ENCODE data around the gene ADGB. TPM values are rescaled to one million over a fixed set of nuclear protein-coding genes. Genes with fewer than 3 reads are reported as not detected.

The ADGB gene
- total RNA-seq, 1 experiment from 2014 or later = not detected

DNA sequence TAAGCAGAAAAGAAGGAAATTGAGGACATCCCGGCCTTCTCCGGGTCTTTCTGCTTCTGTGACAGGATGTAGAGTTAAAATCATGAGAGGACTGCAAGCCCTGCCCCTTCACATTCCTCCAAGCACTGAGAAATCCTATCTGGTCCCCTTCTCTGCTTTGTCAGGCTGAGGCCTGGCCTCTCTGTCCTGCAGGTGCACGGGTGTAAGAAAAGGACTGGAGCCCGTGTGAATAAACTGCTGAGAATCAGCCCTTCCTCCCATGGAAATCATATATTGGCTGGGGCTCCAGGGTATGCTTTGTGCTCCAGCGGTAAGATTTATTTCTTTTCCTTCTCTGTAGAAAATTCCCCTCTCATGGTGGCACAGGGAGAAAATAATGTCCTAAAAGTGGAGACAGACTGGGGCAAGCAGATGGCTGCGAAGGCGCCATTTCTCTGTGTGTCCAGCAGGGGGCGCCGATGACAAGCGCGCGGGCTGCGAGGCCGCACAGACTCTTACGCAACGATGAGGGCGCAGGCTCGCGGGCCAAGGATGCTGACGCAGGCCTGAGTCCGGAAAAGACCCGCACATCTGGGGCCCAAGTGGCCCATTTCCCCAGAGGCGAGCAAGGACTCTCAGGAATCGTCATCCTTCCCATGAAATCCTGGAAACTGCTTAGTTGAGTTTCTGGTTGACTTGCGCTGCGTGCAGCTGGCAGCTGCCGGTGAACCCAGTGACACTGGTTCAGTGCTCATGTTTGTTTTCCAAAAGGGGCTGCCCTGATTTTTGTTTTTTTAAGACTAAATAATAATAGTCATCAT, 258.6 kb downstream of the ADGB start:
- no TSS peak for BruUV-seq (replicated peaks)
- H3K9me3 ChIP-seq (ENCODE audit: control insufficient read depth in 1 of 2, insufficient read depth in 1 of 2, low read depth in 1 of 2, low read length in 2 of 2) = no peaks in the 10 kb centered on the region
- DNase-seq (ENCODE audit: low read depth, low spot score) (peak; percentile 43), ATAC-seq (peak; percentile 98)
- H3K4me2 ChIP-seq (ENCODE audit: low read length) = peak overlapping the region; percentile 67
- H3K36me3 ChIP-seq (ENCODE audit: control insufficient read depth in 1 of 2, insufficient read depth in 2 of 2, low read length in 2 of 2) = no peaks in the 10 kb centered on the region
- H2AFZ ChIP-seq (ENCODE audit: low read depth, low read length, poor library complexity, severe bottlenecking) = peak overlapping the region; percentile 91
- H3K4me3 ChIP-seq (replicated peaks in 1 of 2; ENCODE audit: low read depth in 1 of 2, low read length in 2 of 2) = peak overlapping the region in 1 of 2 experiments; percentile 27; a peak in 1 of 4 replicates
- H3K9ac ChIP-seq (ENCODE audit: low read length) = no peak overlapping the region
- H3K4me1 ChIP-seq (ENCODE audit: control insufficient read depth in 1 of 2, insufficient read depth in 2 of 2, low read length in 2 of 2) = peaks cover 0 to 5% of the 10 kb centered on the region in 2 experiments; a peak in 2 of 4 replicates
- ChIA-PET CTCF (interaction anchor here (1.7 kb wide), 1 partner anchor 9 kb away, joined by 4 read pairs; no protein-coding TSS in a partner anchor), RAD21 (ENCODE audit: low non-redundant PET in 1 of 2, low total read pairs in 2 of 2, uncharacterized antibody in 2 of 2, unreplicated experiment in 2 of 2) (no interaction called here), POLR2A (no interaction called here)
- no peaks in the 10 kb centered on the region for H4K20me1 ChIP-seq (ENCODE audit: insufficient read depth)
- H3K27ac ChIP-seq (ENCODE audit: low read depth, low read length) = no peak overlapping the region
- H3K27me3 ChIP-seq (ENCODE audit: insufficient read depth, low read length) = no peaks in the 10 kb centered on the region
- no peaks in the 10 kb centered on the region for H3K79me2 ChIP-seq (ENCODE audit: insufficient read depth, low read length)
- intact Hi-C loops (cut with micrococcal nuclease) = loop anchor here (1.0 to 10.0 kb wide), 3 partner anchors 367 to 526 kb away; no protein-coding TSS in a partner anchor
- no peaks in the 10 kb centered on the region for H3K9me2 ChIP-seq (ENCODE audit: insufficient read depth)
- TF ChIP-seq, protein P1, sequence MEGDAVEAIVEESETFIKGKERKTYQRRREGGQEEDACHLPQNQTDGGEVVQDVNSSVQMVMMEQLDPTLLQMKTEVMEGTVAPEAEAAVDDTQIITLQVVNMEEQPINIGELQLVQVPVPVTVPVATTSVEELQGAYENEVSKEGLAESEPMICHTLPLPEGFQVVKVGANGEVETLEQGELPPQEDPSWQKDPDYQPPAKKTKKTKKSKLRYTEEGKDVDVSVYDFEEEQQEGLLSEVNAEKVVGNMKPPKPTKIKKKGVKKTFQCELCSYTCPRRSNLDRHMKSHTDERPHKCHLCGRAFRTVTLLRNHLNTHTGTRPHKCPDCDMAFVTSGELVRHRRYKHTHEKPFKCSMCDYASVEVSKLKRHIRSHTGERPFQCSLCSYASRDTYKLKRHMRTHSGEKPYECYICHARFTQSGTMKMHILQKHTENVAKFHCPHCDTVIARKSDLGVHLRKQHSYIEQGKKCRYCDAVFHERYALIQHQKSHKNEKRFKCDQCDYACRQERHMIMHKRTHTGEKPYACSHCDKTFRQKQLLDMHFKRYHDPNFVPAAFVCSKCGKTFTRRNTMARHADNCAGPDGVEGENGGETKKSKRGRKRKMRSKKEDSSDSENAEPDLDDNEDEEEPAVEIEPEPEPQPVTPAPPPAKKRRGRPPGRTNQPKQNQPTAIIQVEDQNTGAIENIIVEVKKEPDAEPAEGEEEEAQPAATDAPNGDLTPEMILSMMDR (IDR thresholded peaks at IDR 0.05 in 2 of 3, conservative IDR thresholded peaks at IDR 0.05 in 1 of 3; ENCODE audit: borderline replicate concordance in 1 of 3, insufficient read depth in 1 of 3, low read depth in 2 of 3, low read length in 2 of 3) = peak; percentile 64 to 96 (median 91)
- TF ChIP-seq TCF7L2 (IDR thresholded peaks at IDR 0.05; ENCODE audit: borderline replicate concordance, extremely low read depth, insufficient read depth, insufficient read length) (no peak), ZFX (IDR thresholded peaks at IDR 0.05) (peak; percentile 49), SIN3A (IDR thresholded peaks at IDR 0.05; ENCODE audit: low read depth) (no peak), ZNF274 (IDR thresholded peaks at IDR 0.05; ENCODE audit: low read depth, low read length) (no peak), POLR2A (IDR thresholded peaks at IDR 0.05; ENCODE audit: borderline replicate concordance, extremely low read depth, insufficient read depth, insufficient read length) (no peak), EZH2 (IDR thresholded peaks at IDR 0.05) (no peak), RAD21 (IDR thresholded peaks at IDR 0.05; ENCODE audit: low read depth) (peak; percentile 96), FOSL1 (IDR thresholded peaks at IDR 0.05; ENCODE audit: low read depth) (no peak), YY1 (IDR thresholded peaks at IDR 0.05; ENCODE audit: extremely low read depth, insufficient replicate concordance, low read depth, low read length) (peak; percentile 50), JUND (IDR thresholded peaks at IDR 0.05) (no peak), SRF (IDR thresholded peaks at IDR 0.05; ENCODE audit: low read depth) (no peak), CBX3 (IDR thresholded peaks at IDR 0.05; ENCODE audit: low read depth) (peak; percentile 53), POLR2AphosphoS5 (IDR thresholded peaks at IDR 0.05; ENCODE audit: low read depth, low read length) (no peak), ELF1 (IDR thresholded peaks at IDR 0.05; ENCODE audit: borderline replicate concordance, low read depth) (no peak), EZH2phosphoT487 (IDR thresholded peaks at IDR 0.05; ENCODE audit: borderline replicate concordance) (no peak), EGR1 (IDR thresholded peaks at IDR 0.05; ENCODE audit: low read depth) (no peak)
- TF ChIP-seq, protein P2, sequence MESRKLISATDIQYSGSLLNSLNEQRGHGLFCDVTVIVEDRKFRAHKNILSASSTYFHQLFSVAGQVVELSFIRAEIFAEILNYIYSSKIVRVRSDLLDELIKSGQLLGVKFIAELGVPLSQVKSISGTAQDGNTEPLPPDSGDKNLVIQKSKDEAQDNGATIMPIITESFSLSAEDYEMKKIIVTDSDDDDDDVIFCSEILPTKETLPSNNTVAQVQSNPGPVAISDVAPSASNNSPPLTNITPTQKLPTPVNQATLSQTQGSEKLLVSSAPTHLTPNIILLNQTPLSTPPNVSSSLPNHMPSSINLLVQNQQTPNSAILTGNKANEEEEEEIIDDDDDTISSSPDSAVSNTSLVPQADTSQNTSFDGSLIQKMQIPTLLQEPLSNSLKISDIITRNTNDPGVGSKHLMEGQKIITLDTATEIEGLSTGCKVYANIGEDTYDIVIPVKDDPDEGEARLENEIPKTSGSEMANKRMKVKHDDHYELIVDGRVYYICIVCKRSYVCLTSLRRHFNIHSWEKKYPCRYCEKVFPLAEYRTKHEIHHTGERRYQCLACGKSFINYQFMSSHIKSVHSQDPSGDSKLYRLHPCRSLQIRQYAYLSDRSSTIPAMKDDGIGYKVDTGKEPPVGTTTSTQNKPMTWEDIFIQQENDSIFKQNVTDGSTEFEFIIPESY (IDR thresholded peaks at IDR 0.05; ENCODE audit: extremely low read depth, insufficient replicate concordance, low read length) = no peak
- TF ChIP-seq, protein P3, sequence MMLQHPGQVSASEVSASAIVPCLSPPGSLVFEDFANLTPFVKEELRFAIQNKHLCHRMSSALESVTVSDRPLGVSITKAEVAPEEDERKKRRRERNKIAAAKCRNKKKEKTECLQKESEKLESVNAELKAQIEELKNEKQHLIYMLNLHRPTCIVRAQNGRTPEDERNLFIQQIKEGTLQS (IDR thresholded peaks at IDR 0.05) = no peak

Data from HCT116 (cell line).